Spleen (tissue), 7 donors: ENCODE results near the gene CALR3.

Source experiments
- POLR2A ChIP-seq, 3 donors: fragments of 450-650 bp; IDR thresholded peaks; one replicate each; pipeline ENCODE4 v1.5.1; 2017; ENCODE audit warnings: antibody characterized with exemption in 3 of 3, mild to moderate bottlenecking in 1 of 3
- TF ChIP-seq, protein P1 (sequence below), 11 experiments: fragments of 200-600 bp in 7 of 11; fragments of 450-650 bp in 4 of 11; sonication (generic) in 4 of 11; IDR thresholded peaks in 8 of 11; conservative IDR thresholded peaks in 3 of 11; 1 replicate in 7 of 11; 2 replicates in 4 of 11; pipeline versions ENCODE4 v1.4.0 to v1.8.0; 2016 to 2021; ENCODE audit warnings: antibody characterized with exemption in 11 of 11, inconsistent platforms in 4 of 11, mild to moderate bottlenecking in 1 of 11
- donor health status: DM: no; HTN: no; CAD: no; lungs with moderate emphysema.
- donor health status: DM: no; HTN: no; CAD: no.
- donor health status: DM: no; HTN: no; CAD: no.

DNA sequence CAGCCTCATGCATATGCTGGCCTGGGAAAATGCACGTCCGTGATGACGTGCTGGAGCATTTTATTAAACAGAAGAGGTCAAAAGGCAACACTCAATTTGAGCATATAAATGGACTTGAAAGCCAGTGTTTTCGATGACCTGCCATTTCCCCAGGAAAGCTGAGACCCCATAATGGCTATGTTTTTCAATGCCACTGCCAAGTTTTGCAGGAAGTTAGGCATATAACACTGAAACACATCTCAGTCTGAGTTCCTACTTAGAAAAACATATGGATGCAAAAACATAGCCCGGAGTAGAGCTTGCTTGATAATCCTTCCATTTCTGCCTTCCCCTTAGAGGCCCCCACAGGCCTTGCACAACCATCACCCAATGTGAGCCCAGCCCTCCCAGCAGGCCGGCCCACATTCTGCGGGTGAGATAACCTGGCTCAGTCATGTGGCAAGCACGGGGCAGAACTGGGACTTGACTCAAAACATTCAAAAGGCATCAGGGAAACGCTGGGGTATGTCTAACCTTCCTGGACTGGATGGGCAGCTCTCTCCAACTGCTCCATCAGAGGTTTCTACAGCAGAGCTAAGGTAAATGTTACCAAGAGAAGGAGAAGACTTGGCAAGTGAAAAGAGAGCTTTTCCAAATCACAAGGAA lies 49.1 kb downstream of the CALR3 start:
- TF ChIP-seq, protein P1, sequence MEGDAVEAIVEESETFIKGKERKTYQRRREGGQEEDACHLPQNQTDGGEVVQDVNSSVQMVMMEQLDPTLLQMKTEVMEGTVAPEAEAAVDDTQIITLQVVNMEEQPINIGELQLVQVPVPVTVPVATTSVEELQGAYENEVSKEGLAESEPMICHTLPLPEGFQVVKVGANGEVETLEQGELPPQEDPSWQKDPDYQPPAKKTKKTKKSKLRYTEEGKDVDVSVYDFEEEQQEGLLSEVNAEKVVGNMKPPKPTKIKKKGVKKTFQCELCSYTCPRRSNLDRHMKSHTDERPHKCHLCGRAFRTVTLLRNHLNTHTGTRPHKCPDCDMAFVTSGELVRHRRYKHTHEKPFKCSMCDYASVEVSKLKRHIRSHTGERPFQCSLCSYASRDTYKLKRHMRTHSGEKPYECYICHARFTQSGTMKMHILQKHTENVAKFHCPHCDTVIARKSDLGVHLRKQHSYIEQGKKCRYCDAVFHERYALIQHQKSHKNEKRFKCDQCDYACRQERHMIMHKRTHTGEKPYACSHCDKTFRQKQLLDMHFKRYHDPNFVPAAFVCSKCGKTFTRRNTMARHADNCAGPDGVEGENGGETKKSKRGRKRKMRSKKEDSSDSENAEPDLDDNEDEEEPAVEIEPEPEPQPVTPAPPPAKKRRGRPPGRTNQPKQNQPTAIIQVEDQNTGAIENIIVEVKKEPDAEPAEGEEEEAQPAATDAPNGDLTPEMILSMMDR (IDR thresholded peaks at IDR 0.05 in 8 of 11, conservative IDR thresholded peaks at IDR 0.05 in 3 of 11), result no peak
- TF ChIP-seq POLR2A (IDR thresholded peaks at IDR 0.05), result no peak
